Activated naive CD4-positive, alpha-beta T cell treated with anti-CD3 and anti-CD28 coated beads, Interleukin-2, amount 50 U/mL, for 16 hours (primary cell): ENCODE data around the gene SEC16A.

Source experiments
- DNase-seq: peaks from one replicate; pipeline ENCODE4 v3.0.0-alpha.2; 2020

Gene SEC16A, protein sequence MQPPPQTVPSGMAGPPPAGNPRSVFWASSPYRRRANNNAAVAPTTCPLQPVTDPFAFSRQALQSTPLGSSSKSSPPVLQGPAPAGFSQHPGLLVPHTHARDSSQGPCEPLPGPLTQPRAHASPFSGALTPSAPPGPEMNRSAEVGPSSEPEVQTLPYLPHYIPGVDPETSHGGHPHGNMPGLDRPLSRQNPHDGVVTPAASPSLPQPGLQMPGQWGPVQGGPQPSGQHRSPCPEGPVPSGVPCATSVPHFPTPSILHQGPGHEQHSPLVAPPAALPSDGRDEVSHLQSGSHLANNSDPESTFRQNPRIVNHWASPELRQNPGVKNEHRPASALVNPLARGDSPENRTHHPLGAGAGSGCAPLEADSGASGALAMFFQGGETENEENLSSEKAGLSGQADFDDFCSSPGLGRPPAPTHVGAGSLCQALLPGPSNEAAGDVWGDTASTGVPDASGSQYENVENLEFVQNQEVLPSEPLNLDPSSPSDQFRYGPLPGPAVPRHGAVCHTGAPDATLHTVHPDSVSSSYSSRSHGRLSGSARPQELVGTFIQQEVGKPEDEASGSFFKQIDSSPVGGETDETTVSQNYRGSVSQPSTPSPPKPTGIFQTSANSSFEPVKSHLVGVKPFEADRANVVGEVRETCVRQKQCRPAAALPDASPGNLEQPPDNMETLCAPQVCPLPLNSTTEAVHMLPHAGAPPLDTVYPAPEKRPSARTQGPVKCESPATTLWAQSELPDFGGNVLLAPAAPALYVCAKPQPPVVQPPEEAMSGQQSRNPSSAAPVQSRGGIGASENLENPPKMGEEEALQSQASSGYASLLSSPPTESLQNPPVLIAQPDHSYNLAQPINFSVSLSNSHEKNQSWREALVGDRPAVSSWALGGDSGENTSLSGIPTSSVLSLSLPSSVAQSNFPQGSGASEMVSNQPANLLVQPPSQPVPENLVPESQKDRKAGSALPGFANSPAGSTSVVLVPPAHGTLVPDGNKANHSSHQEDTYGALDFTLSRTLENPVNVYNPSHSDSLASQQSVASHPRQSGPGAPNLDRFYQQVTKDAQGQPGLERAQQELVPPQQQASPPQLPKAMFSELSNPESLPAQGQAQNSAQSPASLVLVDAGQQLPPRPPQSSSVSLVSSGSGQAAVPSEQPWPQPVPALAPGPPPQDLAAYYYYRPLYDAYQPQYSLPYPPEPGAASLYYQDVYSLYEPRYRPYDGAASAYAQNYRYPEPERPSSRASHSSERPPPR (N-terminal part only)

DNA sequence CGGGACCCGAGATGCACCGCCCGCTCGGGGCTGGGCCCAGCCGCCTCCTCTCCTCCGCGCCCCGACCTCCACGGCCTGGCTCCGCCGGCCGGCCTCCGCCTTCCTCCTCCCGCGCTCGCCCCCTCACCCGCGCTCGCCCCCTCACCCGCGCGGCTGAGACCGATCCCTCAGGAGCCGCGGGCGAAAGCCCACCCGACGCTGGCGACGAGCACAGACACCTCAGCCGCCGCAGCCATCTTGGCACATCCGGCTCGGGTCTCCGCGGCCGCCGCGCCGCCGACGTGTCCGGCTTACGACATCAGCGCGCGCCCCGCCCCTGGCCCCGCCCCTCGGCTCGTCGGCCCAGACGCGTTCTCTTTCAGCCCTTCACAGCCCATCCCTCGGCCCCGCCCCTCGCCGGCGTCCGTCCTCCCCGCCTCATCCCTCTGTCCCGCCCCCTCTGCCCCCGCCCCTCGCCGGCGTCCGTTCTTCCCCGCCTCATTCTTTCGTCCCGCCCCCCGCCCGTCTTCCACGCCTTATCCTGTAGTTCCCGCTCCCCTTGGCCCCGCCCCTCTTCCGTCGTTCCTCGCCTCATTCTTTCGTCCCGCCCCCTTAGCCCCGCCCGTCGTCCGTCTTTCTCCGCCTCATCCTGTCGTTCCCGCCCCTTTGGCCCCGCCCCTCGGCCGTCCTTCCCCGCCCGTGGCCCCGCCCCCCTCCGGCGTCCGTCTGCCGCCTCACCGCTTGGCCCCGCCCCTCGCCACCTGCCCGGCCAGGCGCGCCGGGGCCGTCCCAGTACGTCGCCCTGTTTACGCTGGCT is at the start of gene SEC16A:
SEC16A (minus strand) TSS at position 248 of the 796 bp plus-strand sequence. CDS start 5,425 bp downstream, outside the sequence.
- peak; percentile 100 for DNase-seq

DNA sequence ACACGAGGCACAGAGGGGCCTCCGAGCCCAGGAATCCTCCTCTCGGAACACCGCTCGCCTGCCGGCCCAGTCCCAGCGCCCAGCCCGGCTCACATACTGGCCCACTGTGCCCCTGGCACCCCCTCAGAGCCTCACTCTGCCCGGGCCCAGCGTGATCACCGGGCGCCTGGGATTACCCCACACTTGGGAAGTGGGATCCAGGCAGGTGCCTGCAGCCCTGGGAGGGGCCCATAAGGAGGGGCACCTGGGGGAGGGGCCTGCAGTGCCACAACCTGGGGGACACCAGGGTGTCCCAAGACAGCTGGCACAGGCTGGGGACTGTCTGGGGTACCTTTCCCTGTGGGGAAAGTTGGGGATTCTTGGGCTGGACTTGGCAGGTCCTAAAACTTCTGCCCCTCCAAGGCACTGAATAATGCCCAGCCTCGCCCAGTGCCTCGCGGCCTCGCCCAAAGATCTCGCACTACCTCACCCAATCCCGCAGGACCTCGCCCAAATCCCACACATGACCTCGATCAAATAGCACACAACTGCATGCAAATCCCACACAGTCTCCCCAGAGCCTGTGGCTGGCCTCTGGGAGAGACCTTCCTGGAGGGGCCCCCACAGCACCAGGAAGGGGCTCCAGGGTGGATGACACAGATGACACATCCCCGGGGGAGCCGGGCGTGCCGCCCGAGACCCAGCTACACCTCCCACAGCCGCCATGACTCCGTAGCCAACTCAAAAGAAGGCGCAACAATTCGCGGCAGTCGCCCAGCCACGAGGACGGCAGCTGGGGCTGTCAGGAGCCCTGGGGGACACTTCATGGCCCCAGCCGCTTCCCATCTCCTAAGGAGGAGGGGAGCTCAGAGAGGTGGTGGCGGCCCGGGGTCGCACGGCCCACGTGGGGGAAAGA is 49.3 kb upstream of the SEC16A start:
- DNase-seq: peak; percentile 26

DNA sequence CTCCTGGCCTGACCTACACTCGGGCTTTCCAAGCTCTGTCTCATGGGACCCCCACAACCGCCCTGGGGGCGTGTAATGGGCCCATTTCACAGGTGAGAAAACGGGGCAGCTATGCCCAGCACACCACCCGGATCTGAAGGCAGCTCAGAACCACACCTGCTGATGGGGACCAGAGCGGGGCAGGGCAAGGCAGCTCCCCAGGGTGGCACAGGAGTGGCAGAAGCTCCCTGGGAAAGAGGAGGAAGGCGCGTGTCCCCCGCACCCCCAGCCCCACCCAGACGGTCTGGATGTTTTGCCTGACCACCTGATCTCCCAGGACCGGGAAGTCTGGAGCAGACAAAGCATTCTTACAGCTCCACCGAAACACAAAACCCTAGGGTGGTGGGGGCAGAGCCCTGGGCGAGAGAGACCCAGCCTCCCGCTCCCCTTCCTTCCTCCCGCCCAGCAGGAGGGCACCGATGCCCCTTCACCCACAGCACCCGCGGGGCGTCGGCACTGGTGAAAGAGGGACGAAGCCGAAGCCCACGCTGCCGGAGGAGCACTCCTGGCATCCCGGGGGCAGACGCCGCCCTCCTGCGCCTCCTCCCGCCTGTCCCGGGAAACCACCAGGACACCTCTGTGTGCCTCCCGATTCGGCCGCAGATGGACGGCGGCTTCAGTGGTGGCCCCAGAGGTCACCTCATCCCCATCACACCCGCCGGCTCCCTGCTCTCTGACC is 48.5 kb upstream of the SEC16A start:
- DNase-seq: no peak

DNA sequence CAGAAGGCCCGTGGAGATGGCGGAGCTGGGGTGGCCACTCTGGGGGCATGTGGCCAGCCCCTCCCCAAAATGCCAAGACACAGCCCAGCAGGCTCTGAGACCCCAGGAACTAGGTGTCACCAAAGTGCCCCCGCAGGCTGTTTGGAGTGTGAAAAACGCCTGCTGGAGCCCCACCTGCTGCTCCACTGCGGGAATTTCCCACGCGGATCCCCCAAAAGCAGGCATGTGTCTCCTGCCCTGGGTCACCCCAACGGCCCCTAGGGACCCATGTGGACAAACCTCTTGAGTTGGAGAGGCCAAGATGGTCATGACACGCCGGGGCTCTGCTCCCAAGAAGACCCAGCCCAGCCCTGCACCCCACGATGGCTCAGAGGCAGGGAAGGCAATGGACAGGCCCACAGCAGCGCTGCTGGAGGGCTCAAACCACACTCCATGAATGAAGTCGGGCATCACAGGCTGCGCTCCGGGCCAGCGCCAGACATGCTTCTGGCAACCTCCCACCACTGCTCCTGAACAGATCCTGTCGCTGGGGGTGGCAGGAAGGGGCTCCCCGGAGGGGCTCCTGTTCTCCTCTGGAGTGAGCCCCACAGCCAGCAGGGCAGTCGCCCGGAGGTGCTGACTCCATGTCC is 47.7 kb upstream of the SEC16A start:
- DNase-seq: no peak

DNA sequence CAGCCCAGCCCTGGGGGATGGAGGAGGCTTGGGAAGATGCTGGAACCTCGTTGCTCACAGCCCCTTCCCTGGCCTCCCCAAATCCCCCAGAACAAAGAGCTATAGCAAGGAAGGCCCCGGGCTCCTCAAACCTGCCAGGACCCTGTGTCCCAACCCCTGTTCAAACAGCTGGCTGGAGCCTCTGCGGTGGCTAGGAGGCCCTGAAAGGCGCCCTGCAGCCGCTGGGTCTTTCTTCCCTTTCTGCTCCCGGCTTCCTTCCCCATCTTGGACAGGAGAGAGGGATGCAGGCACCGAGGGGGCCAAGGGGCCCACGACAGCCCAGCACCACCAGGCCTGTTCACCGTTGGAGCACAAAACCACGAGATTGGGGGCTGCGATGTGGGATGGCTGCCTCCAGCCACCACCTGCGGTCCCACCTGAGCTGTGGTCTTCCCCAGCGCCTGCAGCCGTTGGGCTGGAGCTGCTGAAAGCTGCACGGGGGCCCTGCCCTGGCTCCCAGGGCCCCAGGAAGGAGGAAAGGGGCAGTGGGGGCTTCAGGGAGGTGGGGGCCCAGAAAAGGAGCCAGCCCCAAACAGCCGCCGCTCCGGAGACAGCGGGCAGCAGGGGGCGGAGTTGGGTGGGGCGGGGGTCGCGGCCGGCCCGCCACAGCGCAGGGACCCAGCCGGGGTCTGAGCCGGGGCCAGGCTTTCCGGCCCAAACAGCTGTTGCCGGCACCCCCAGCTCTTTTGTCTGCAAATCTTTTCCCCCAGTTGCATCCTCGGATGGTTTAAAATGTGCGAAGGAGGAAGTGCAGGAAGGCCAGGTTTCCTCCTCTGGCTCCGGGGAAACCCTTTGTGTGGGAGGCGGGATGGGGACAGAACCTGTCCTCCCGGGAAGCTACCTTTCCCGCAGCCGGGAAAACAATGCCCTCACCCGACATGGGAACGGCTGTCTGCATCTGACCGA is 46.9 kb upstream of the SEC16A start:
- DNase-seq: no peak

DNA sequence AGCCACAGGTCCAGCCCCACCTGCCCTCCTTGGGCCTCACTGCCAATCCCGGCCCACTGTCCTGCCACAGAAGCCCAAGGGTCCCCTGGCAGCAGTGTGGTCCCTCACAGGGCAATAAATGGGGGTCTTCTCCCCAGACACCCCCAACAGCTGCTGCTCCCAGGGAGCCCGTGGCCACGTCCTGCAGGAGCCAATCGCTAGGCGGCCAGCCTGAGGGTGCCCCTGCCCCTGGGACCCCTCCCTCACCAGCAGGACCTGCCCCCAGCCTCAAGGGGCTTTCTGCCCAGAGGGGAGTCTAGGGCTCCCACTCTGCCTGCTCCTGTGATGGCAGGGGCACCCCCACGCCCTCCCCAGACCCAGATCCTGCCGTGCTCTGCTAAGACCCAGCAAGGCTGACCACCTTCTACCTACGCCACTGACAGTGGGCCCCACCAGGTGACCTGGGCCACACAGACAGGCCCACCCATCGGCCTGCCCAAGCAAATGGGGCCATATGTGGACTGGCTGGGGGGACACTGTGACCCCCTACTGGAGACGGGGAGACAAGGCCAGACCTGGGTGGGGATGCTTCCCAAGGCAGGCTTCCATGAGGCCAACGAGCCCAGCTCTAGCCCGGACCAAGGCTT is 46.0 kb upstream of the SEC16A start:
- DNase-seq: no peak

DNA sequence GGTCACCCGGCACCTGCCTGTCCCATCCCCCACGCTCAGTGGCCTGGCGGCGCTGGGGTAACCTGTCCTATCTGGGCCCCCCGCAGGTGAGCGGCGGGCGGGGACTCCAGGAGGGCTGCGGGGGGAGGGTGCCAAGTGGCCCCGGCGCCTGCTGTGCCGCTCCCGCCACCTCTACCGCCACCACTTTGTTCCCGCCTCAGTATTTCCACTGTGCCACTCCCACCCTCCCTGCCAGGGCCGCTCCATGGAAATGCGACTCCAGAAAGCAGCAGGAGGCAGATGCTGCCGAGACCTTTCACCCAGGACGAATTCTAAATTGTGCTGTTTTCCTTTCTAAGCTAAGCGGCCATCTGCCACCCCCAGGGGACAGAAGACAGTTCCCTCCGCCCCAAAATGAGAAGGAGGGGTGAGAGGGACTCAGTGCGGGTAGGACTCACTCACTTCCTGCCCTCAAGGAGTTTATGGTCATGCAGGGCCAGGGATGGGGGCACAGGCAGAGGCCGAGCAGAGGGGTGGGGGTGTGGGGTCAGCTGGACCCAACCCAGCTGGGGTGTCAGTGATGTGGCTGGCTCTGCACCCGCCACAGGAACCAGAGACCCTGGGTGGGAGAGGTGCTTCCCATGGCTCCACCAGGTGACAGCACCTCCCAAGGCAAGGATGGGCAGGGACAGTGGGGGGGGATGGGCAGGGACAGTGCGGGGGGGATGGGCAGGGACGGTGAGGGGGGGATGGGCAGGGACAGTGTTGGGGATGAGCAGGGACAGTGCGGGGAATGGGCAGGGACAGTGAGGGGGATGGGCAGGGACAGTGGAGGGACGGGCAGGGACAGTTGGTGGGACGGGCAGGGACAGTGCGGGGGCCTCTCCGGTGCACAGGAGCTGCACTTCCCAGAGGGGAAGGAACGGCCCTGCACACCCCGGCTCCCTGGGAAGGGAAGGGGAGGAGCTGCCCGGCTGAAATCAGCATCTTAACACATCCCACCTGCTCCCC is 45.2 kb upstream of the SEC16A start:
- no peak for DNase-seq

DNA sequence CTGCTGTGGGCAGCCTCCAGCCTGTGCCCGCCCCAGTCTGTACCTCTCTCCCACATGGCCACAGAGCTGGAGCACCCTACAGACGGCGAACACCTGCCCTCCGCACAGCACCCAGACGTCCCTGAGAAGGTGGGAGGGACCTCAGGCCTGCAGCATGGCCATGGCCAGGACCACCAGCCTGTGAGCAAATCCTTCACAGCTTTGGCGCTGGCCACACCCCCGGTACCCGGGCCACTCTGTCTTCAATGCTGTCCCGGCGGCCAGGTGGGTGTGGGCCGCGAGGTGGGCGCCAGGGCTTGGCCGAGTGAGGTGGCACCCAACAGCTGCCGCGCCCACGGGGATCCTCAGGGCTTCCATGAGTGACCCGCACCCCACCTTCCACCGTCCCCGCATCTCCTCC is 44.3 kb upstream of the SEC16A start:
- no peak for DNase-seq

DNA sequence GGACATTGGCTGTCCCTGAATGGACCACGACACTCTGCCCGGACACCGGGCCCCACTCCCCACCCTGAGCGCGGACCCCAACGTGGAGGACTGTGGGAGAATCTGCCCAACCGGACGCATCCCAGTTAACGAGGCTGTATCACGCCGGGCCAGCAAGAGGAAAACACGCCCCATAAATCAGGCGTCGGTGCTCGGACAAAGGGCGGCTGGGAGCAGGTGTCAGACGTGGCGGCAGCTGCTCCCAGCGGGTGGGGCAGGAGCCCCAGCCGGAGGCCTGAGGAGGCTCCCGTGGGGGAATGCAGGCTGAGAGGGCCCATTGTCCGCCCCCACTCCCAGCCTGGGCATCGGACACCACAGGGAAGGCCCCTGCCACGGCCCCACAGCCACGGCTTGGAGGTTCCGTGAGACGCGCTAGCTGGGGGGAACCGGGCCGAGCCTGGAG is 43.8 kb upstream of the SEC16A start:
- no peak for DNase-seq

DNA sequence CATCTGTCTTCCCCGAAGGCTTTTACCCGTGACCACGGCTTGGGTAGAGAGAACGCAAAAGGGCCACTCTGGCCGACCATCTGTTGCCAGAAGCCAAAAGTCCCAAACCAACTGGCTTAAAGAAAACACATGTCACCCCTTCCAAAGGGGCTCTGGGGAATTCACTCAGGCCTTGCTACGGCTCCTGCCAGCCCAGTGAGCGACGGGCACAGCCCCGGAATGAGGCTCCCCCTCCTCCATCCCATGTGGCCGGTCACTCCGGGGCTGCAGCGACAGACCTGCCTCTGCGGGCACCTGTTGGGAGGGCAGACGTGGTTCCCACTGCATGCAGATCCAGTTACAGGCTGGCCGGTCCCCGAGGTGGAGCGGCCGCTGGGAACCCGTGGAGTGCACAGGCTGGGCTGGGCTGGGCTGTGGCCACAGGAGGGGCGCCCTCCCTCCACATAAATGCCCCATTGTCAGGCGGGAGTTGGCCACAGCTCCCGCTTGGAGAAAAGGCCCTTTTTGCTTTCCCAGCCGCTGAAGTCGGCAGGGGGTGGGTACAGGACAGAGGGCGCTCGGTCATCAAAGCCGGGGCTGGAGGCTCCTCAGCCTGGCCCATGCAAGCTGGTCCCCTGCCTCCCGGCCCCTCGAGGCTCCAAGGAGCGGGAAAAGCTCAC is 43.1 kb upstream of the SEC16A start:
- DNase-seq: no peak

DNA sequence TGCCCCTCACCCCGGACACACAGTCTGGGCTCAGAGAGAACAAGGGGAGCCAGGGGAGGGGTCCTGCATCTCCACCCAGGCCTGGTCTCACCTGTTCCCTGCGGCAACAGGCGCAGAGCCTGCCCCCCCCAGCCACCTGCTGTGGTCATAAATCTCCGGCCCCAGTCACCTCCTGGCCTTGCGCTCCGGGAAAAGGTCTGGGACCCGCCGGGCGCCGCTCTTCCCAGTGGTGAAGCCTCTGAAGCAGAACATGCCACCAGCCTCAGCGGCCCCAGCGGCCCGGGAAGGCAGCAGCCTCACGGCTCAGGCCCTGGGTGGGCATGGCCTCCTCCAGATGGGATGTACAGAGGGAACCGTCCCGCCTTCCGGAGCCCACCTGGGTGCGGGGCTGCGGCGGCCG is 42.4 kb upstream of the SEC16A start:
- DNase-seq: no peak

DNA sequence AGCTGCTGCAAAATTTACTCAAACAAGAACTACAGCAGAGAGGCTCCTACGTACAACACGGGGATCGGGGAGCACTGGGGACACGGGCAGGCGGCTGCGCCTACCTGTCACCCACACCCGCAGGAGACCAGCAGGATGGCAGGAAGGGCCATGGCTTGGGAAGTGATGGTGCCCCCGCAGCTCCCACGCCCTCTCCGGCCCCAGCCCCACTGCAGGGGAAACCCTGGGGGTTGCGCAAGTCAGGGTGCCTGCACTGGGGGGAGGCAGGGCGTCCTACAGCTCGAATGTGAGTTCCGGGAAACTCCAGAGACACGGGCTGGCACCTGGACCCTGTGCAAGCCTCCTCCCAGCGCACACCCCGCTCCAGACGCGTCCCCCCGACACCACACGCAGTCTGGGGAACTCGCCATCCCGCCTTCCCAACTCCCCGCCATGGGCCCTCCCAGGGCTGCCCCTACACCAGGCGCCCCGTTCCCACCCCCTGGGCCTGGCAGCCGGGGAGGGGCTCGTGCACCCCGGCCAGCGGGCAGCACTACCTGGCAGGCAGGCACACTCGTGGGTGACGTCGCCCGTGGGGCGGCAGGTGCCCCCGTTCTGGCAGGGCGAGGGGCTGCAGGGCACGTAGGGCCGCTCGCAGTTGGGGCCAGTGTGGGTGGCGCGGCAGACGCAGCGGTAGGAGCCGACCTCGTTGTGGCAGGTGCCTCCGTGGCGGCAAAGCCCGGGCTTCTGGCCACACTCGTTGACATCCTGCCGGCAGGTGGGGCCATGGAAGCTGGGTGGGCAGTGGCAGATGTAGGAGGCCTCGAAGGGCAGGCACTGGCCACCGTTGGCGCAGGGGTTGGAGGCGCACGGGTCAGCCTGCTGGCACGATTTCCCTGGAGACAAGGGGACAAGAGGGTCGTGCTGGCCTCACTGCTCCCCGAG is 39.7 kb upstream of the SEC16A start:
- no peak for DNase-seq

DNA sequence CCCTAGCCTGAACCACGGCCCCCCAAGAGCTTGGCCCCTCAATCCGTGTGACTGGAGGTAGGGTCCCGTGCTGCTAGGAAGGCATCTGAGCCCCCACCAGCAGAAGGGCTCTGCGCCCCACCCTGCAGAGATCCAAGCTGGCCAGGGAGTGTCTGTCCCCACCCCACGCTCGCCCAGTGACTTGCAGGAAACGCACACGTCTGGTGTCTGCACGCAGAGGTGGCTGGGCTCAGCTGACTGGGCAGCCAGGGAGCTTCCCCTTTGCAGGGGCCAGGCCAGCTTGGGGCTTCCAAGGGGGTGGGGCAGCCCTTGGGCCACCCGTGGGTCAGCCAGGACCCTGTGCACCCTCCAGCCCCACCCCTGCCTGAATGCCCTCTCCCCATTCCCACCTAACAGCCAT is 38.7 kb upstream of the SEC16A start:
- no peak for DNase-seq

DNA sequence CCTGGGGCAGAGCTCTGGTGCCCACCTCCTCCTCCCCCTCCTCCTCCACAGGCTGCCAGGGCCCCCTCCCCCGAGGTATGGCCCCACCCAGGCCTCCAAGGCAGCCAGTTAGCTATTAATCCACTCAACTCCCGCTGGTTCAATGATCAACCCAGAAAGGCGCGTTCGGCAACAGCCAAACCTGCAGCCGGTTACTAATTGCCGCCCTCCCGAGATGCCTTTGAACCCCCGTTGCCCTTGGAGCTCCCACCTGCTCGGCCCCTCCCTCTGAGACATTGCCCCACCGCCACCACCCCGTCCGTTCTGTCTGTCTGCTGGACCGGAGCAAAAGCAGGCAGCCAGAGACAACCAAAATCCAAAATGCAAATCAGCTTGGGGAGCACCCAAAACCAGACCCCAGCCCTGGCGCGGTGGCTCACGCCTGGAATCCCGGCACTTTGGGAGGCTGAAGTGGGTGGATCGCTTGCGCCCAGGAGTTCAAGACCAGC is 37.3 kb upstream of the SEC16A start:
- DNase-seq: no peak
